DND-41 (cell line): ENCODE measurements around the gene GRID1.

Experiments
- EZH2 ChIP-seq: IDR thresholded peaks from 3 replicates; pipeline ENCODE4 v1.6.1; 2012; ENCODE audit warnings: borderline replicate concordance, low read depth, mild to moderate bottlenecking, moderate library complexity, low read length, inconsistent platforms; ENCODE audit not compliant: severe bottlenecking
- TF ChIP-seq, protein P1 (sequence below): IDR thresholded peaks from 2 replicates; pipeline ENCODE4 v1.5.1; 2012; ENCODE audit warnings: borderline replicate concordance, low read length, moderate library complexity, mild to moderate bottlenecking; ENCODE audit not compliant: poor library complexity, severe bottlenecking; ENCODE audit errors: extremely low read depth

DNA sequence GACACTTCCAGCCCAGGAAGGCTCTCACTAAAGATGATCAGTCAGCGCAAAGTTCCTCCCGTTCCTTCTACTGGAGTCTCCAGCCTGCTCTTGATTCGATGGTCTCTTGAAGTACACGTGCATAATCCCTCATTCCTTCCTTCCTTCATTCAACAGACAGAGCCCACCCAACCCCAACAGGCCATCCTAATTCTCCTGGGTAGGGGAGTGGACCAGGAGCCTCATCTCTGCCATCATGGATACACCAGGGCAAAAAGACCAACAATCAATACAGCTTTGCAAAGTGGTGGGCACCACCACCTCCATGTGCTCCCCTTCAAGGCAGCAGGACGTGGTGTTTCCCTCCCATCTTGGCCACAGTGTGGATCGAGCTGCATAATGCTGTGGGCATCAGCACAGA, 446.3 kb downstream of the GRID1 start:
- TF ChIP-seq, protein P1, sequence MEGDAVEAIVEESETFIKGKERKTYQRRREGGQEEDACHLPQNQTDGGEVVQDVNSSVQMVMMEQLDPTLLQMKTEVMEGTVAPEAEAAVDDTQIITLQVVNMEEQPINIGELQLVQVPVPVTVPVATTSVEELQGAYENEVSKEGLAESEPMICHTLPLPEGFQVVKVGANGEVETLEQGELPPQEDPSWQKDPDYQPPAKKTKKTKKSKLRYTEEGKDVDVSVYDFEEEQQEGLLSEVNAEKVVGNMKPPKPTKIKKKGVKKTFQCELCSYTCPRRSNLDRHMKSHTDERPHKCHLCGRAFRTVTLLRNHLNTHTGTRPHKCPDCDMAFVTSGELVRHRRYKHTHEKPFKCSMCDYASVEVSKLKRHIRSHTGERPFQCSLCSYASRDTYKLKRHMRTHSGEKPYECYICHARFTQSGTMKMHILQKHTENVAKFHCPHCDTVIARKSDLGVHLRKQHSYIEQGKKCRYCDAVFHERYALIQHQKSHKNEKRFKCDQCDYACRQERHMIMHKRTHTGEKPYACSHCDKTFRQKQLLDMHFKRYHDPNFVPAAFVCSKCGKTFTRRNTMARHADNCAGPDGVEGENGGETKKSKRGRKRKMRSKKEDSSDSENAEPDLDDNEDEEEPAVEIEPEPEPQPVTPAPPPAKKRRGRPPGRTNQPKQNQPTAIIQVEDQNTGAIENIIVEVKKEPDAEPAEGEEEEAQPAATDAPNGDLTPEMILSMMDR: no peak
- no peak for TF ChIP-seq EZH2
